GM12891 (cell line): ENCODE data around the gene PMM2.

ENCODE experiments used
- DNase-seq: peaks from one replicate; pipeline ENCODE4 v3.0.0; 2011; ENCODE audit warnings: low spot score; ENCODE audit not compliant: insufficient read length
- FAIRE-seq: peaks from 2 replicates; lab custom pipeline; 2011; peaks lifted over from hg19 to GRCh38; lab: Jason Lieb, UNC
- PAX5 ChIP-seq: IDR thresholded peaks from 2 replicates; pipeline ENCODE4 v1.6.1; 2011; ENCODE audit warnings: low read length, moderate library complexity, mild to moderate bottlenecking; ENCODE audit not compliant: insufficient read depth, severe bottlenecking
- POLR2A ChIP-seq: IDR thresholded peaks from 2 replicates; pipeline ENCODE4 v1.6.1; 2011; ENCODE audit warnings: low read depth, low read length, control low read depth
- POLR2AphosphoS5 ChIP-seq: IDR thresholded peaks from 2 replicates; pipeline ENCODE4 v1.6.1; 2011; ENCODE audit warnings: low read depth, low read length, control low read depth
- POU2F2 ChIP-seq: IDR thresholded peaks from 2 replicates; pipeline ENCODE4 v1.6.1; 2011; ENCODE audit warnings: low read depth, mild to moderate bottlenecking, control low read depth, low read length, moderate library complexity
- SPI1 ChIP-seq: IDR thresholded peaks from 2 replicates; pipeline ENCODE4 v1.6.1; 2011; ENCODE audit warnings: low read depth, low read length, control low read depth
- TAF1 ChIP-seq: IDR thresholded peaks from 2 replicates; pipeline ENCODE4 v1.6.1; 2011; ENCODE audit warnings: low read depth, low read length, control low read depth

PMM2 gene

GRCh38 chr16:8862309-8863130 lies 64.9 kb downstream of the PMM2 start:
- no peak for FAIRE-seq
- TF ChIP-seq PAX5 (no peak), POLR2A (0 out of 2 replicates have a peak, but pooled peaks have one; percentile 15), POU2F2 (0 out of 2 replicates have a peak, but pooled peaks have one; percentile 8)

GRCh38 chr16:8863594-8864424 lies 66.2 kb downstream of the PMM2 start:
- FAIRE-seq (peak; percentile 69), DNase-seq (no peak)
- TF ChIP-seq POLR2AphosphoS5 (peak; percentile 50; the same call in 1 of the 2 replicates), POLR2A (no peak; the same call in 1 of the 2 replicates)

More at GRCh38 chr16:8862309-8863130, 64.9 kb downstream of the PMM2 start:
- DNase-seq = no peak

- DNase-seq = no peak
- FAIRE-seq = no peak
- no peak for TF ChIP-seq POLR2AphosphoS5
- TF ChIP-seq TAF1 = no peak
- TF ChIP-seq PAX5 = no peak
- no peak for TF ChIP-seq POLR2A
- no peak for TF ChIP-seq SPI1
- TF ChIP-seq POU2F2 = no peak
Measured at GRCh38 chr16:8864480-8865110, 67.0 kb downstream of the PMM2 start.

GRCh38 chr16:8865145-8865882 lies 67.7 kb downstream of the PMM2 start:
- FAIRE-seq (no peak), DNase-seq (no peak)
- no peak for TF ChIP-seq POLR2AphosphoS5
- TF ChIP-seq POLR2A = no peak
- TF ChIP-seq POU2F2 = no peak
- TF ChIP-seq SPI1 = no peak

GRCh38 chr16:8866118-8866883 lies 68.7 kb downstream of the PMM2 start:
- no peak for FAIRE-seq
- TF ChIP-seq POU2F2 = no peak
- no peak for TF ChIP-seq SPI1
- TF ChIP-seq POLR2A = no peak
- no peak for TF ChIP-seq PAX5
- TF ChIP-seq TAF1 = no peak
- TF ChIP-seq POLR2AphosphoS5 = no peak
- DNase-seq = no peak

GRCh38 chr16:8866884-8867215 lies 69.2 kb downstream of the PMM2 start:
- DNase-seq (no peak), FAIRE-seq (no peak)
- no peak for TF ChIP-seq SPI1
- no peak for TF ChIP-seq TAF1
- no peak for TF ChIP-seq POLR2AphosphoS5
- TF ChIP-seq PAX5 = no peak

GRCh38 chr16:8867216-8867931 lies 69.7 kb downstream of the PMM2 start:
- TF ChIP-seq TAF1 (no peak), POLR2AphosphoS5 (no peak), POLR2A (no peak), PAX5 (no peak), POU2F2 (no peak), SPI1 (no peak)
- FAIRE-seq (peak; percentile 23), DNase-seq (no peak)

- DNase-seq (no peak), FAIRE-seq (no peak)
- TF ChIP-seq PAX5 (no peak), POLR2A (no peak), TAF1 (no peak), POU2F2 (no peak), SPI1 (no peak), POLR2AphosphoS5 (no peak)
Measured at GRCh38 chr16:8867932-8868415, 70.3 kb downstream of the PMM2 start.
